ENCODE data around the gene MEIS2. TPM values are rescaled to one million over a fixed set of nuclear protein-coding genes. Genes with fewer than 3 reads are reported as not detected.

The MEIS2 gene
- total RNA-seq, 4 donors from 2014 or later = 9.0 to 18.5 (median 16.3) TPM

DNA sequence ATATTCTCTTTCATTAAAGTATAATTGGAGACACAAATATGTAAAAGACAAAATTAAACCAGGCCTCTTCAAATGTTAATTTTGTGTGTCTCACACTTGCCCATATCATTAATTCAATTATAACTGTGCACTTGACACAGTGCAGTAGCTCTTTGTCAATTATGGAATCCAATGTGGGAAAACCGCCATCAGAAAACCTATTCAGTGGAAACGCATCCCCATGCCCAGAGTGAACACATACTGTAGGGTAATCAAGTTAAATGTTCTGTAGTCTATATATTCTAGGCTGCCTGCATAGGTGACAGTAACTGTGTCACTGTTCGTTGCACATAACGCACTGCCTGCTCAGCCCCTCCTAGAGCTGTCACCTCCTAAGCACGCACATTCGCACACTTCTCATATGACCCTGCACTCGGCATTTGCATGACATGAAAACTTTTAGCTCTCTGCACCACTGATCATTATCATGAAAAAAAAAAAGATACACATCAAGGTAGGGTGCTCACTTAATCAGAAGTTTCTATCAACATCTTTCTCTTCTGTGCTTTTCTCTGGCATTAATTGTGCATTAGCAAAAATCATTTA, 63.2 kb downstream of the MEIS2 start:
- H3K36me3 ChIP-seq = no peaks in the 10 kb centered on the region
- DNase-seq (ENCODE audit: low spot score in 2 of 2) = no peak
- no peak overlapping the region for H3K4me3 ChIP-seq
- H3K4me1 ChIP-seq = peaks cover 6% of the 10 kb centered on the region
- no peaks in the 10 kb centered on the region for H3K9me3 ChIP-seq
- 97% methylated on average over 7 of the region's 7 CpGs for WGBS
- no peak overlapping the region for H3K27ac ChIP-seq
- H3K27me3 ChIP-seq = no peaks in the 10 kb centered on the region
- TF ChIP-seq POLR2A (IDR thresholded peaks at IDR 0.05) (no peak), POLR2AphosphoS5 (IDR thresholded peaks at IDR 0.05) (no peak), EP300 (IDR thresholded peaks at IDR 0.05) (no peak)
- TF ChIP-seq, protein P1, sequence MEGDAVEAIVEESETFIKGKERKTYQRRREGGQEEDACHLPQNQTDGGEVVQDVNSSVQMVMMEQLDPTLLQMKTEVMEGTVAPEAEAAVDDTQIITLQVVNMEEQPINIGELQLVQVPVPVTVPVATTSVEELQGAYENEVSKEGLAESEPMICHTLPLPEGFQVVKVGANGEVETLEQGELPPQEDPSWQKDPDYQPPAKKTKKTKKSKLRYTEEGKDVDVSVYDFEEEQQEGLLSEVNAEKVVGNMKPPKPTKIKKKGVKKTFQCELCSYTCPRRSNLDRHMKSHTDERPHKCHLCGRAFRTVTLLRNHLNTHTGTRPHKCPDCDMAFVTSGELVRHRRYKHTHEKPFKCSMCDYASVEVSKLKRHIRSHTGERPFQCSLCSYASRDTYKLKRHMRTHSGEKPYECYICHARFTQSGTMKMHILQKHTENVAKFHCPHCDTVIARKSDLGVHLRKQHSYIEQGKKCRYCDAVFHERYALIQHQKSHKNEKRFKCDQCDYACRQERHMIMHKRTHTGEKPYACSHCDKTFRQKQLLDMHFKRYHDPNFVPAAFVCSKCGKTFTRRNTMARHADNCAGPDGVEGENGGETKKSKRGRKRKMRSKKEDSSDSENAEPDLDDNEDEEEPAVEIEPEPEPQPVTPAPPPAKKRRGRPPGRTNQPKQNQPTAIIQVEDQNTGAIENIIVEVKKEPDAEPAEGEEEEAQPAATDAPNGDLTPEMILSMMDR (IDR thresholded peaks at IDR 0.05) = no peak

DNA sequence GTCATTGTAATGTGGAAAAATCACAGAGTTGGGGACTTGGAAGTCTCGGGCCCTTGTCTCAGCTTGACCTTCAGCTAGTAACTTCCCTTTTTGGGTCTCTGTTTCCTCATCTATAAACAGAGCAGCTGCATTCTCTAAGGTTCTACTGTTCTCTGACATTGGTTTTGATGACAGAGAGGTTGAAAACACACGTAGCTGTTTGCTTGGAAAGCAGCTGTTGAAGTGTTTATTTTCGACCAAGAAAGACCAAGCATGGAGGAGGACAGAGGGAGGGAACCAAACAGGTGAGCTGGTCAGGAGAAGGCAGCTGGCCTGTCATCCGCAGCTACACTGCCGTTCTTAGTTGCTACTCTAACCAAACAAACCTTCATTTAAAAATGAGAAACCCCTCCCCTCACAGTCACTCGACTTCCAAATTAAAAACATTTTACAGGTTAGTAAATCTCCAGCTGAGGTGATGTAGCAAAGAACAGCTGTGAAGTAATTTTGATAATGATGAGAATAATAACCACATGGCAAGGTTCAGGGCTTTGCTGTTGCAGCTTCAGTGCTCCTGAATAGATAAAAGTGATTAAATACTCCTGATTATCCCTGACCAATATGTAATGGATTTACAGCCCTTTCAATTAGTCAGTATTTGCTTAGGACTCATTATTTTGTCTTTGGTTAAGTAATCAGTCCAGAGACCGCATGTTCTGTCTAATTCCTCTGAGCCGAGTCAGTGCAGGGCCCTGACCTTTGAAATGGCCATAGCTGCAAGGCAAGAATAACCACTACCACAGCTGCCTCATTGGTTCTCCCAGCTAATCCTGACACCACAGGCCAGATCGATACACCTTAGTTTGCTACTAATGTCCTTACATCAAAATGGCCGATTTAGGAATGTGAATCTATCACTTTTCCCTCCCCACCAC, 65.3 kb downstream of the MEIS2 start:
- 84% methylated on average over 10 of the region's 10 CpGs for WGBS
- TF ChIP-seq POLR2AphosphoS5 (IDR thresholded peaks at IDR 0.05) (no peak), EP300 (IDR thresholded peaks at IDR 0.05) (no peak), POLR2A (IDR thresholded peaks at IDR 0.05) (no peak)
- TF ChIP-seq, protein P1 (IDR thresholded peaks at IDR 0.05) = no peak
- Histone ChIP-seq H3K36me3 (no peaks in the 10 kb centered on the region), H3K9me3 (no peaks in the 10 kb centered on the region), H3K4me1 (peaks cover 6% of the 10 kb centered on the region), H3K4me3 (no peak overlapping the region), H3K27ac (no peak overlapping the region), H3K27me3 (no peaks in the 10 kb centered on the region)
- no peak for DNase-seq (ENCODE audit: low spot score in 2 of 2)

DNA sequence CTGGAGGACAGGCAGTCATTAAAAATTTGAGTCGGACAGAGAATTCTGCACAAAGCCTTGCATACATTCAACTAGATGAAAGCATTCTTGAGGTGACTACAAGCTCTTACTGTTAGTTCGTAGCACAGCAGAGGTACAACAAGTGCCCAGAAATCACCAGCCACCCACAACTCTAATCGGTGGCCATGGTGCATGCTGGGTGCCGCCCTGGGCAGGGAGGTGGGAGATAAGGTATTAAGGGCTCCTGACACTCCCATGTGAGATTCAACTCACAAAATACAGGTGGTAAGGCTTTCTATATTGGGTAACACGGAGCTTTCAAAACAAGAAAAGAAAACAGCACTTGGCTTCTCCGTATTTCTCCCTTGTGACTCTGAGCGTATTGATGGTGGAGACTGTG, 66.0 kb downstream of the MEIS2 start:
- H3K9me3 ChIP-seq = no peaks in the 10 kb centered on the region
- H3K27ac ChIP-seq = no peak overlapping the region
- no peak overlapping the region for H3K4me3 ChIP-seq
- H3K27me3 ChIP-seq = no peaks in the 10 kb centered on the region
- DNase-seq (ENCODE audit: low spot score in 2 of 2) = no peak
- 88% methylated on average over 7 of the region's 7 CpGs for WGBS
- no peaks in the 10 kb centered on the region for H3K36me3 ChIP-seq
- TF ChIP-seq EP300 (IDR thresholded peaks at IDR 0.05) (no peak), POLR2AphosphoS5 (IDR thresholded peaks at IDR 0.05) (no peak), POLR2A (IDR thresholded peaks at IDR 0.05) (no peak)
- TF ChIP-seq, protein P1 (IDR thresholded peaks at IDR 0.05) = no peak
- H3K4me1 ChIP-seq = peaks cover 6% of the 10 kb centered on the region

DNA sequence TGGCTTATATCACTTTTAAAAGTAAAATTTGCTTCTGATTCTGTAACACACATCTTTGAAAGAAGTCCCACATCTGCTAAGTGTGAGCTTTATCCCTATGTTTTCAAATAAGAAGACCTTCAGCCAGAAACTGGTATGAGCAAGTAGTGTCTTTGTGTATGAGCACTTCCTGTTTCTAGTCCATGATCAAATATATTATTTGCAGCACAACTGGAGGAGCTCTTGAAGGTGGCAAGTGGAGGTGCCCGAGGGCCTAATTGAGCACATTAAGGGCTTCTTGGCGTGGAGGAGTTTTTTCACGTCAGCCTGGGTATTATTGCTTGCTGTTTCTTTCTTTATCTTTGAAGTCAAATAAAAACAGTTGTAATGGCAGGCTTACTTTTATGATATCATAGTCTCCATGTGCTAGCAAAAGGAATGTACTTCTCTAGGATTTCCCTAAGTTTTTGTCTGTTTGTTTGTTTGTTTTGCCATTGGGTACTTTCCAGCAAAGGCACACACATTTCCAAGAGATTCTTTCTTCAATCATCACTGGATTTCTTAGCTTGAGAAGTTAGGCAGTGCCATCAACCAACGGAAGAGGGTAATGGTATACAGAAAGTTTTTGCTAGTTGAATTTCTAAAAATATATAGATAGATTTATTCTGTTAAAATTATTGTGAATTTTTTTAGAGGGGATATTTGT, 68.1 kb downstream of the MEIS2 start:
- no peaks in the 10 kb centered on the region for H3K4me1 ChIP-seq
- H3K36me3 ChIP-seq = no peaks in the 10 kb centered on the region
- no peak for TF ChIP-seq POLR2A (IDR thresholded peaks at IDR 0.05)
- TF ChIP-seq, protein P1 (IDR thresholded peaks at IDR 0.05) = no peak
- TF ChIP-seq POLR2AphosphoS5 (IDR thresholded peaks at IDR 0.05) = no peak
- TF ChIP-seq EP300 (IDR thresholded peaks at IDR 0.05) = no peak
- no peak overlapping the region for H3K4me3 ChIP-seq
- no peaks in the 10 kb centered on the region for H3K27me3 ChIP-seq
- DNase-seq (ENCODE audit: low spot score in 2 of 2) = no peak
- WGBS = 68% methylated on average over 4 of the region's 4 CpGs
- H3K27ac ChIP-seq = no peak overlapping the region
- no peaks in the 10 kb centered on the region for H3K9me3 ChIP-seq

DNA sequence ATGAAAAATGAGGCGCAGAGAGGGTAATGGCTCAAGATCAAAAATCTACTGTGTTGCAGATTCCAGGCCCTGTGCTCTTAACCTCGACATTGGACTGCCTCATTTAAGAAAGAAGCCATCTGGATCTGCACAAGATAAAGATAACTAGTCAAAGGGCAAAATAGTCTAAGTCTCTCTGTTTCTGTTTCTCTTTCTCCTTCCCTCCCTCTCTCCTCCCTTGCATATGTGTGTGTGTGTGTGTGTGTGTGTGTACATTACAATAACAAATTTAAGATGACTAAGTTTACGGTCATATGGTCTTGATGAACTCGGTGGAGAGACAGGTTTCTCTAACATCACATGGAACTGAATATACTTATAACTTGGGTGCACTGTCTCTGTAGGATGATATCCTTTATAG, 69.2 kb downstream of the MEIS2 start:
- TF ChIP-seq POLR2A (IDR thresholded peaks at IDR 0.05) (no peak), POLR2AphosphoS5 (IDR thresholded peaks at IDR 0.05) (no peak), EP300 (IDR thresholded peaks at IDR 0.05) (no peak)
- TF ChIP-seq, protein P1 (IDR thresholded peaks at IDR 0.05) = no peak
- Histone ChIP-seq H3K27me3 (no peaks in the 10 kb centered on the region), H3K4me1 (no peaks in the 10 kb centered on the region), H3K4me3 (no peak overlapping the region), H3K27ac (no peak overlapping the region), H3K9me3 (no peaks in the 10 kb centered on the region), H3K36me3 (no peaks in the 10 kb centered on the region)
- WGBS = 80% methylated on average over 4 of the region's 4 CpGs
- no peak for DNase-seq (ENCODE audit: low spot score in 2 of 2)

Measured in suprapubic skin (tissue), 4 donors.